ENCODE data around the gene RRP12.
"Not testable (repeated sequence)": the region's sequence is repeated elsewhere in the genome, so short reads cannot be mapped to it uniquely, and the experiment has no call there.

Gene RRP12

DNA sequence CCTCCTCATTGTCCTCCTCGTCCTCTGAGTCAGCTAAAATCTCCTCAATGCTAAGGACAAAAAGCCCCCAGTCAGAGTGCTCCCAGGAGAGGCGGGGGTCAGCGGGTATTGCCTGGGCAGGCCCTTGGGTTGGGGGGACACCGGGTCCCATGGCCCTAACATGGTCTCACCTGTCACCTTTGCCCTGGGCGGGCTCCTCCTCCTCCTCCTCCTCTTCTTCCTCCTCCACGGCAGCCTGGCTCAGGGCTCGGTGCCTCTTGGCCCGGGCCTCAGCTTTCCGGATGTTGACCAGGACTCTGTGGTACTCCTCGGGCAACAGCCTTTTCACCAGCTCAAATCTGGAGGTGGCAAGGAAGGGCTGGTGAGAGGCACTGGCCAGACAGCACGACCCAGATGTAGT, 34.6 kb downstream of the RRP12 start:
- DNase-seq, result no peak

DNA sequence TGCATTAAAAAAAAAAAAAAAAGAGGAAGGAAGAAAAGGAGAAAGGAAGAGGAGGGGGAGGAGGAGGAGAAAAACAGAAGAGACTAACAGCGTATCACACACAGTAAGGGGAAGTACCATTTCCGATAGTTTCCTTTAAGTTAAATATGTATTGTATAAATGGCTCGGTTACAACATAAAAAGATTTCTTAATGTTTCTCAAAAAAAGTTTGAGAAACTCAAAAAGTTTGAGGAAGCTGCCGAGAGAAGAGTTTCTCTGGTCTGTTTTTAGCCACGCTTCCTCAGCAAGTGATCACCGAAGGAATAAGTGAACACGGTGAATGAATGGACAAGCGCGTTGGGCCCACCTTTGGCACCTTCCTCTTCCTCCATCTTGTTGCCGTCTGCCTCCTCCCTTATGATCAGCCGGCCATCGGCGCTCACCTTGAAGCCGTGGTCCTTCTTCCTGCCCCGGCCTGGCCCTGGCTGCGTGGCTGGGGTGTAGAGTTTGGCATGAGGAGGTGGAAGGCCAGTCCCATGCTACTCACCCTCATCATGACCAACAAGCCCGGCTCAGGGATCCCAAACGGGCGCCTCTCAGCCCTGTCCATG, 35.3 kb downstream of the RRP12 start:
- no peak for DNase-seq

GRCh38 chr10:97363071-97363470, 38.1 kb downstream of the RRP12 start:
- no peak for DNase-seq

- DNase-seq, result no peak
Measured at GRCh38 chr10:97362310-97363033, 38.7 kb downstream of the RRP12 start.

DNA sequence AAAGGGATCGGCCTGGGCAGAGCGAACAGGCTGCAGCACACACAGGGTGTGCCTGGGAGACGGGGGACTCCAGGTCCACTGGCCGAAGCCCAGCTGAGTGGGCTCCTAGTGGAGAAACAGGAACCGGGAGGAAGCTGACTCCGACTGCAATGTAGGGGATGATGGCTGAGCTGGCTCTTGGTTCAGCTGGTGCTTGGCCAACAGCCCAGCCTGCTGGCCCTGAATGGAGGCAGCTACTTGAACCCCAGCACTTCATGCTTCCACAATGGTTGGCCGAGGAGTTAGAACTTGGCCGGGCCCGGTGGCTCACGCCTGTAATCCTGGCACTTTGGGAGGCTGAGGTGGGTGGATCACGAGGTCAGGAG, 39.6 kb downstream of the RRP12 start:
- no peak for DNase-seq

GRCh38 chr10:97360705-97361536, 40.2 kb downstream of the RRP12 start:
- DNase-seq, result no peak

- DNase-seq, result no peak
Measured at GRCh38 chr10:97358781-97359180, 42.4 kb downstream of the RRP12 start.

DNA sequence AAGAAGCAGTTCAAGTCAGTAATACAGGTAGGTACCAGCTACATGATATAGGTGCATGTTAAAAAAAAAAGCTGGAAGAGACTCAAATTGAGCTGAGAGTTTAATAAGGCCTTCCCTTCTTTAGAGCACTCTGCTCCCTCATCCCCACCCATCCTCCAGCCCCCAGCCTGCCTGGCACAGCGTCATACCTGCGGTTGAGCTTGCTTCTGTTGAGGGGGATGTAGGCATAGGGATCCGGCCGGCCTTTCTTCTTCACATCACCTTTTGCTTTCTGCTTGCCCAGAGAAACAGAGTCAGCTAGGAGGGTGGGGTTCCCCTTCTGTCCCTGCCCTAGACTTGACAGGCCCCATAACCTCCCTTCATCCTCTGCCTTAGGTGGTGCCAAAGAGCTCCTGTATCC, 42.8 kb downstream of the RRP12 start:
- no peak for DNase-seq

DNA sequence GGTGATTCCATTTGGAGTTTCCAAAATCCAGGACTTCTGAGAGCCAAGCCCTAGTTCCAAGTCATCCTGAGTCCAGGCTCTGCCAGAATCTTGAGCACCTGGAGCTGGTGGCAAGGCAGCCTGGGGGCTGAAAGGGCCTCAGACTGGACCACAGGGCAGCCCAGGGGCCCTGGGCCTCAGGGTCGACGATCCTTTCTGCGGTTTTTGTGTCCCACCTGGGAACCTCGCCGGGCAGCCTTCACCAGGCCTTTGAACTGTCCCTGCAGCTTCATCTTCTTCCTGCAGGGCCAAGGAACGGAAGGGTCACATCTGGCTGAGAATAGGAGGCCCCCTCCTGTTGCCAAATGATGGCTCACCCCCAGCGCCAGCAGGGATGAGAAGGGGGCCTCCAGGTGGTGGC, 44.2 kb downstream of the RRP12 start:
- DNase-seq, result no peak

DNA sequence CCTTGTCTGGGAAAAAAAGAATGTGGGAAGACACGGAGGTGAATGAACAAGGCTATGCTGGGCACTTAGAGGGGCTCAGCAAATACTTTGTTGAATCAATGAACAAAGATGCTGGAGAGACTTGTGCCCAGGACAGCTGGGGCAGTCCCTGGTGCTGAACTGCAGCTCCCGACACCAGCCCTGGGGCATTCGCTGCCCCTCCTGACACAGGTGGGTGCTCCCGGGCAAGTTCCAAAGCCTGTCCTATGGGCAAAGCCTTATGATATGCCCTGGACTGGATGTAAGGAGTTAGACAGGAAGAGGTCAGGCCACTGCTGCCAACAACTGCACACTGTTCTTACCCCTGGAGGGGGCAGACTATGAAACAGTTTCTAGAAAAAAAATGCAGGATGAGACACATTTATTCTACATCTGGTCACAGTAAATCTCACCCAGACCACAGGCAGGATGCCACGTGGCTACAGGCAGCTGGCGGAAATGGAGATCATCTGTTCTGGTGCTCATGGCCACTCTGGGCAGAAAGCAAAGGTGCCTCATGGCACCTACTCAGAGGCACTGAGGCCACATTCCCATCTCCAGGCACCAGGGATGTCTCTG, 44.7 kb downstream of the RRP12 start:
- DNase-seq, result no peak

DNA sequence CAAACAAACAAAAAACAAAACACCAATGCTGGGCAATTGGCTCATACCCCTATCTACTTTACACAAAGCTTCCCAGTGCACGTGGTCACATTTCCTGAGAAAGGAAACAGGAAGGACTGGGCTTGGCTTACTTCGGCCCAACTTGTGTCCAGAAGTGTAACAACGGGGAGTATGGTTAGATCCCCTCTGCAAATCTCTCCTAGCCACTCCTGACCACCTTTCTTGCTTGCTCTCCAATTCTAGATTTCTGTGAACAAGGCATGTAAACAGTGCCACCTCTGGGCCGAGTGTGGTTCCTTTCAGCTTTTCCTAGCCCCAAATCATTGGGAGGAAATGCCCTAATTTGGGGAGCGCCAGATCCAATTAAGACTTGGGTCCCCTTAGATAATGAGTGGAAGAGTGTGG, 45.6 kb downstream of the RRP12 start:
- DNase-seq, result no peak

GRCh38 chr10:97353945-97354344, 47.2 kb downstream of the RRP12 start:
- DNase-seq, result no peak

GRCh38 chr10:97349752-97350513, 51.2 kb downstream of the RRP12 start:
- no peak for DNase-seq

DNA sequence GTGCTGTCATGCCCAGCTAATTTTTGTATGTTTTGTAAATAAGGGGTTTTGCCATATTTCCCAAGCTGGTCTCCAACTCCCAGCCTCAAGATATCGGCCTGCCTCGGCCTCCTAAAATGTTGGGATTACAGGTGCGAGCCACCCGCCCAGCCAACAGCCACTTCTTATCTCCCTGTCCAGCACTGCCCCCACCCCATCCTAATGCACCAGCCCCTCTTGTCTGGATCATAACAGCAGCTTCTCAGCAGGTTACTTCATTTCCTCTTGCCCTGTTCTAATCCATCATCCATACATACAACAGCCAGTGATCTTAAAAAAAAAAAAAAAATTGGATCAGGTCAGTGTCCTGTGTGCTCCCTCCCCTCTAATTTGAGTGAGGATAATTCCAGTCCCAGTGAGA, 53.8 kb downstream of the RRP12 start:
- DNase-seq, result no peak

- DNase-seq, result not testable (repeated sequence)
Measured at GRCh38 chr10:97343664-97344063, 57.5 kb downstream of the RRP12 start.

DNA sequence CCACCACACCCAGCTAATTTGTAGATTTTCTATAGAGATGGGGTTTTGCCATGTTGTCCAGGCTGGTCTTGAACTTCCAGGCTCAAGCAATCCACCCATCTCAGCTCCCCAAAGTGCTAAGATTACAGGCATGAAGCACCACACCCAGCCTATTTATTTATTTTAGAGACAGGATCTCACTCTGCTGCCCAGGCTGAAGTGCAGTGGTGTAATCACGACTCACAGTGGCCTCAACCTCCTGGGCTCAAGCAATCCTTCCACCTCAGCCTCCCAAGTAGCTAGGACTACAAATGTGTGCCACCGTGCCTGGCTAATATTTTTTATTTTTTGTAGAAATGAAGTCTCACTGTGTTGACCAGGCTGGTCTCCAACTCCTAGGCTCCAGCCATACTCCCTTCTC, 59.7 kb downstream of the RRP12 start:
- DNase-seq, result no peak

DNA sequence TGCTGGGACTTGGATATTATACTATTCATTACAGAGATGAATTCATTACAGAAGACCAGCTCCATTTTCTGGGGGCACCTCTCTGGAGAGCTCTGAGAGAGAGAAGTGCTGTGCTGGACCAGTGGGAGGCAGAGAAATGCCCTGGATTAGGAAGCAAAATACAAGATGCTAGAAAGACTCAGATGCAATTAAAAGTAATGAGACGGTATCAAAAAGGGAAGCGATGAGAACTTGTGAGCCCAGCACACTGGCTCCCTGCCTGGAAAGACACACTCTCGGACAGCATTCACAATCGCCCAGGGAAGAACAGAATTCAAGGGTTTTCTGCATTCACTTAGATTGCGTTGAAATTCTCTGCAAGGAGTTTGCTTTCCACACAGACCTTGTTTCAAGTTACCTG, 63.1 kb downstream of the RRP12 start:
- DNase-seq, result no peak

- DNase-seq, result peak; percentile 9
Measured at GRCh38 chr10:97336942-97337831, 64.0 kb downstream of the RRP12 start.

- DNase-seq, result no peak
Measured at GRCh38 chr10:97336446-97336845, 64.7 kb downstream of the RRP12 start.

GRCh38 chr10:97336006-97336405, 65.1 kb downstream of the RRP12 start:
- no peak for DNase-seq

DNA sequence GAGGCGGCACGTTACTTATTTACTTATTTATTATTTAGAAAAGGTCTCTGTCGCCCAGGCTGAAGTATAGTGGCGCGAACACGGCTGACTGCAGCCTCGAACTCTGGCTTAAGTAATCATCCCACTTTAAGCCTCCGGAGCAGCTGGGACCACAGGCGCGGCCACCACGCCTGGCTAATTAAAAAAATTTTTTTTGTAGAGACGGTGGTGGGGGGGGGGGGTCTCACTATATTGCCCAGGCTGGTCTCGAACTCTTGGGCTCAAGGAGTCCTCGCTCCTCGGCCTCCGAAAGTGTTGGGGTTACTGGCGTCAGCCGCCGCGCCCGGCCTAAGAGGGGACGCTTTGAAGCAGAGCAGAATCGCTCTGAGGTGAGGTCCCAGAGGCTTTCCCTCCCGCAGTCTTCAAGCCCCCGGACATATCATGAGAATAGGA, 65.9 kb downstream of the RRP12 start:
- DNase-seq, result no peak

Measured in DMS153 (cell line).